HG03558 (cell line): ENCODE data around the gene ADARB1.

Source experiments
- ATAC-seq: cut with Tn5 transposase; IDR thresholded peaks from one replicate; pipeline ENCODE4 v1.9.1; 2021; ENCODE audit warnings: moderate number of reproducible peaks; ENCODE audit not compliant: unreplicated experiment; ENCODE audit errors: extremely low read depth

The ADARB1 gene

GRCh38 chr21:45053561-45054226 lies 20.7 kb upstream of the ADARB1 start:
- ATAC-seq = no peak

GRCh38 chr21:45054227-45054926 lies 20.0 kb upstream of the ADARB1 start:
- no peak for ATAC-seq

GRCh38 chr21:45054927-45055612 lies 19.3 kb upstream of the ADARB1 start:
- no peak for ATAC-seq

- no peak for ATAC-seq
Observed at GRCh38 chr21:45055861-45056260, 18.5 kb upstream of the ADARB1 start.

GRCh38 chr21:45056296-45056904 lies 18.0 kb upstream of the ADARB1 start:
- ATAC-seq = no peak

GRCh38 chr21:45056917-45057560 lies 17.3 kb upstream of the ADARB1 start:
- ATAC-seq = no peak

GRCh38 chr21:45057886-45058285 lies 16.5 kb upstream of the ADARB1 start:
- ATAC-seq = no peak

- ATAC-seq = no peak
Observed at GRCh38 chr21:45059121-45059520, 15.3 kb upstream of the ADARB1 start.

- no peak for ATAC-seq
Observed at GRCh38 chr21:45060089-45060488, 14.3 kb upstream of the ADARB1 start.

- no peak for ATAC-seq
Observed at GRCh38 chr21:45060675-45061311, 13.6 kb upstream of the ADARB1 start.

GRCh38 chr21:45064091-45064490 lies 10.3 kb upstream of the ADARB1 start:
- no peak for ATAC-seq

- no peak for ATAC-seq
Observed at GRCh38 chr21:45064618-45065399, 9.6 kb upstream of the ADARB1 start.

- ATAC-seq = no peak
Observed at GRCh38 chr21:45067462-45068285, 6.7 kb upstream of the ADARB1 start.

- ATAC-seq = no peak
Observed at GRCh38 chr21:45069085-45069484, 5.3 kb upstream of the ADARB1 start.

GRCh38 chr21:45069711-45070110 lies 4.7 kb upstream of the ADARB1 start:
- no peak for ATAC-seq

- no peak for ATAC-seq
Observed at GRCh38 chr21:45071078-45071873, 3.1 kb upstream of the ADARB1 start.

GRCh38 chr21:45071874-45072737 lies 2.3 kb upstream of the ADARB1 start:
- no peak for ATAC-seq
